GM20000 (cell line): Measurements from ENCODE around the gene COL27A1.

Source experiments
- DNase-seq: peaks from one replicate; pipeline ENCODE4 v3.0.0; 2012; ENCODE audit warnings: low spot score
- TF ChIP-seq, protein P1 (sequence below): IDR thresholded peaks from 2 replicates; pipeline ENCODE4 v1.5.1; 2012; ENCODE audit warnings: mild to moderate bottlenecking, control low read depth; ENCODE audit errors: extremely low read depth, missing control alignments

Gene COL27A1

DNA sequence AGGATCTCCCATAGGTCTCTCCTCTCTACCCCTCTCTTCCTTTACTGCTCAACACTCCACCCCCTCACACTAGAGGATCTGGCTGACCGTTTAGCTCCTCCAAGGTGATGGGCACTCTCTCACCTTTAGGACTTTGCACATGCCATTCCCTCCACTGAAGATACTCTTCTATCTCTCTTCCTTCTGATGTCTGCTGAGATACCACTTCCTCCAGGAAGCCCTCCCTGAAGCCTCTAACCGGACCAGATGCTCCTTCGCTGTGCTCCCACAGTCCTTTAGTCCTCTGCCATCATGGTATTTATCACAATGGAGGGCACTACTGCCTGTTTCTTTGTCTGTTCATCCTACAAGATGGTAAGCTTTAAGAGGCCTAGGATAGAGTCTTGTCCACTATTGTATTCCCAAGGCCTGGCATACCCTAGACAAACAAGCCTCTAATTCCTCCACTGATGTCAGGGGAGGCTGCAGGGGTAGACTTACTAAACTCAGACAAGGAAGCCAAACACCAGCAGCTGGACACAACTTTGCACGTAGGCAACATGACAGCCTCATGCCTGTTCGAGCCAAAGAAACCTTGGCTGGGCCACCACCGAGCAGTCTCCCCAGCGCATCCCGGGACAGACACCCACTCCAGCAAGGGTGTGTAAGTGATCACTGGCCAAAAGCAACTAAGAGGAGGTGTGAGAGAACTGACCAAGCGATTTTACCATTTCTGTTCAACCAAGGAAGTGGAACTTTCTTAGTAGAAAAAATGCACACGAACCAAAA is 194.6 kb downstream of the COL27A1 start:
- TF ChIP-seq, protein P1, sequence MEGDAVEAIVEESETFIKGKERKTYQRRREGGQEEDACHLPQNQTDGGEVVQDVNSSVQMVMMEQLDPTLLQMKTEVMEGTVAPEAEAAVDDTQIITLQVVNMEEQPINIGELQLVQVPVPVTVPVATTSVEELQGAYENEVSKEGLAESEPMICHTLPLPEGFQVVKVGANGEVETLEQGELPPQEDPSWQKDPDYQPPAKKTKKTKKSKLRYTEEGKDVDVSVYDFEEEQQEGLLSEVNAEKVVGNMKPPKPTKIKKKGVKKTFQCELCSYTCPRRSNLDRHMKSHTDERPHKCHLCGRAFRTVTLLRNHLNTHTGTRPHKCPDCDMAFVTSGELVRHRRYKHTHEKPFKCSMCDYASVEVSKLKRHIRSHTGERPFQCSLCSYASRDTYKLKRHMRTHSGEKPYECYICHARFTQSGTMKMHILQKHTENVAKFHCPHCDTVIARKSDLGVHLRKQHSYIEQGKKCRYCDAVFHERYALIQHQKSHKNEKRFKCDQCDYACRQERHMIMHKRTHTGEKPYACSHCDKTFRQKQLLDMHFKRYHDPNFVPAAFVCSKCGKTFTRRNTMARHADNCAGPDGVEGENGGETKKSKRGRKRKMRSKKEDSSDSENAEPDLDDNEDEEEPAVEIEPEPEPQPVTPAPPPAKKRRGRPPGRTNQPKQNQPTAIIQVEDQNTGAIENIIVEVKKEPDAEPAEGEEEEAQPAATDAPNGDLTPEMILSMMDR: no peak
- no peak for DNase-seq

DNA sequence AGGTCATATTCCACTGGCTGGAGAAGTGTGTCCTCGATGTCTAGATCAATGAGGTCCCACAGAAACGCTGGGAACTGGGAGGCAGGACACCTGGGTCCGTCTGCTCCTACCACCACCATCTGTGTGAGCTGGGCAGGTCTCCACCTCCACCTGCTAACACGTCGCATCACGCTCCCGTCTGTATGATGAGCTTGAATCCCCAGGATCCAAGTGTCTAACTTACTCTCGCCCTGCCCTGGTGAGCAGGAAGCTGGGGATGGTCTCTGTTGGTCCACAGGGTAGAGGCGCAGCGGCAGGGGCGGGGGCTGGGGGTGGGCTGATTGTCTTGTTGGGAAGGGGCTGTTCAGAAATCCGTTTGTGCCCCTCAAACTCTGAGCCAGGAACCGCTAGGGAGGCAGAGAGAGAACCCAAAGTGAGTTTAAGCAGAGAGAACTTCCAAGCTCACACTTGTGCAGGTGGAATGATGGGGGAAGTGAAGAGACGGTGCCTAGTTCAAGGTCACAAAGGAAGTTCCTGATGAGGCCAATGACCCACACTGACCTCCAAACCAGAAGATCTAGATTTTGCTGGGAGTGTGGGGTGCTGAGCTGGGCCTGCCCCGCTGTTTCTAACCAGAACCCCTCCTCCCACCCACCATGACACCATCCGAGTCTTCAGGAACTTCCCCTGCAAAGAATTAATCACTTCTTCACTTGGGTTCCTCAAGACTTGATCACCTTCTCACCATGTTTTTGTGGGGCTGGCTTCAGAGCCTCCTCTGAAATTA is 195.5 kb downstream of the COL27A1 start:
- DNase-seq: no peak
- TF ChIP-seq, protein P1: no peak

DNA sequence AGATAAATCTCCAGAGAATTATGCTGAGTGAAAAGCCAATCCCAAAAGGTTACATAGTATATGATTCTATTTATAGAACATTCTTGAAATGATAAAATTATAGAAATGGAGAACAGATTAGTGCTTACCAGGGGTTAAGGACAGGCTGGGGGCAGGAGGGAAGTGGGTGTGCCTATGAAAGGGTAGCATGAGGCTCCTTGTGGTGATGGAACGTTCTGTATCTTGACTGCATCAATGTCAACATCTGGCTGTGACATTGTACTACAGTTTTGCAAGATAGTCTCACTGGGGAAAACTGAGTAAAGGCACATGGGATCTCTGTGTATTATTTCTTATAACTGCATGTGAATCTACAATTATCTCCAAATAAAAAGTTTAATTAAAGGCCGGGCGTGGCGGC is 196.6 kb downstream of the COL27A1 start:
- no peak for DNase-seq
- TF ChIP-seq, protein P1: no peak

DNA sequence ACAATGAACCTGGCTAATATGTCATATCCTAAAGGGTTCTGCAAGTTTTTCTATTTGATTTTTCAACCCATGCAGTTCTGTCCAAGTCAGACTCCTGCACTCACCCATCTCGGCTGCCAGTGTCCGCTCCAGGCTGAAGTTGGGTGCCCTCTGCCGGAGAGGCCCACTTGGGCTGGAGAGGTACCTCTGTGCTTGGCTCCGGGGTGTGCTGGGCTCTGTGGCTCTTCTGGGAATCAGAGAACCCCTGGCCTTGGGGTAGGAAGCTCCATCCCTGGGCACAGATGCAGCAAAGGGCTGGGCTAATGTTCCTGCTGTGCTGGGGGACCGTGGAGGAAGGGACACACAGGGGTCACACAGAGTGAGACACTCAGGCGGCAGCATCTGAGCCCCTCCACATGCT is 200.5 kb downstream of the COL27A1 start:
- TF ChIP-seq, protein P1: no peak
- no peak for DNase-seq

DNA sequence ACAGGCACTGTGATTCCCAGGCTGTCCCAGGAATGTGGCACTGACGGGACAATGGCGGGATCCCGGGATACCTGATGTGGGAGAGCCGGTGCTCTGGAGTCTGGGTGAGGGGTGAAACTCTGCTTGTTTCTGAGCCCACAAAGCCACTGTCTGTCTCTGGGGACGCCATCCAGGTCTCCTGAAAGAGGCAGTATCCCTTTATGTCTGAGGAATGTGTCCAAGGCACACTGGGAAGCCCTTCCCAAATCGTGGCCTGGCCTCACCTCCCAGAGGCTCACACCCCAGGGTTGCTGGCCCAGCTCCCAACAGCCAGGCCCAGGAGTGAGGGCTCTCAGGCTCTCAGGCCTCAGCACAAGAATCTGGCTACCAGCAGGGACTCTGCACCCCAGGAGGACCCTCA is 201.5 kb downstream of the COL27A1 start:
- TF ChIP-seq, protein P1: no peak
- no peak for DNase-seq

DNA sequence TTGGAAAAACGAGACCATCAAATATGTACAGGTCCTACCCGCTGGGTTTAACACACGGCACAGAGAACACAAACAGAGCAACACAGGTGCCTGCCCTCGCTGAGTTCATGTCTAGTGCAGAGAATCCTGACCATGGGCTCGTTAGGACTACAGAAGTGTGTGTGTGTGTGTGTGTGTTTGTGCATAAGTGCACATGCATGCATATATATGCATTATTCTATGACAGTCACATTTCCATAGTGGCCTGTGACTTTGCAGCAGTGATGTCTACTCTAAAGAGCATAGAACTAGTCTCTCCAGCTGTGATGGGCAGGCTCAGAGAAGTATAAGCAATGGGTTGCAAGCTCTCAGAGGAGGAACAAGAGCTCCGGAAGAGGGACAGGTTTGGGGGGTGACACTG is 202.0 kb downstream of the COL27A1 start:
- no peak for DNase-seq
- TF ChIP-seq, protein P1: no peak

DNA sequence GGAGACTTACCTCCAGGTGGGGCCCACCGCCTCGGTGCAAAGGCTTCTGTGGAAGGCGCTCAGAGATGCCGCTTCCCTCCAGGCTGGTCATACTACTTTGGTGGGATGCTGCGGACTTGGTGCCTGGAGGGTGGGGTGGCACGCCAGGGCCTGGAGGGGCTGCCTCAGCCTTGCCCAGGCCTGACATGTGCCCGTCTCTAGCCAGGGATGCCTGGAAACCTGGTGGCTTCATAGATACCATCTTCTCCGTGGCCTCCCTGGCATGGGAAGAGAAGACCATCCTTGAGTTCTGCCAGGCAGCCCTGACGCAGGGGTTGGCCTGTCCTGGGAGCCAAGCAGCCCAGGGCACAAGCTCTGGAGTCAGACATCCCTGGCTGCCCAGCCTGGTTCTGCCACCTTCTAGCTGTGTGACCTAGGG is 202.6 kb downstream of the COL27A1 start:
- TF ChIP-seq, protein P1: no peak
- DNase-seq: no peak
